ENCODE measurements around the gene CIB1.

CIB1 gene

GRCh38 chr15:90225047-90225446, 8.7 kb downstream of the CIB1 start:
- no peaks in the 10 kb centered on the region for H3K4me1 ChIP-seq (ENCODE audit: control insufficient read depth, low read depth, low read length)
- H3K36me3 ChIP-seq (ENCODE audit: control insufficient read depth, low read depth, low read length): peaks cover 51% of the 10 kb centered on the region
- H3K27ac ChIP-seq (ENCODE audit: low read length): no peak overlapping the region

GRCh38 chr15:90223441-90224165, 10.1 kb downstream of the CIB1 start:
- H3K9ac ChIP-seq (ENCODE audit: low read length): no peak overlapping the region

More at GRCh38 chr15:90225047-90225446, 8.7 kb downstream of the CIB1 start:
- Histone ChIP-seq H3K4me3 (ENCODE audit: low read length) (no peak overlapping the region), H3K9ac (ENCODE audit: low read length) (no peak overlapping the region), H3K9me3 (ENCODE audit: control insufficient read depth, low read depth, low read length) (no peaks in the 10 kb centered on the region), H3K27me3 (ENCODE audit: control insufficient read depth, insufficient read depth, low read length) (no peaks in the 10 kb centered on the region)

GRCh38 chr15:90222547-90222946, 11.2 kb downstream of the CIB1 start:
- Histone ChIP-seq H3K36me3 (ENCODE audit: control insufficient read depth, low read depth, low read length) (peaks cover 34% of the 10 kb centered on the region), H3K27ac (ENCODE audit: low read length) (no peak overlapping the region), H3K4me1 (ENCODE audit: control insufficient read depth, low read depth, low read length) (no peaks in the 10 kb centered on the region), H3K9ac (ENCODE audit: low read length) (no peak overlapping the region), H3K4me3 (ENCODE audit: low read length) (no peak overlapping the region), H3K9me3 (ENCODE audit: control insufficient read depth, low read depth, low read length) (no peaks in the 10 kb centered on the region), H3K27me3 (ENCODE audit: control insufficient read depth, insufficient read depth, low read length) (no peaks in the 10 kb centered on the region)

More at GRCh38 chr15:90223441-90224165, 10.1 kb downstream of the CIB1 start:
- Histone ChIP-seq H3K4me3 (ENCODE audit: low read length) (no peak overlapping the region), H3K9me3 (ENCODE audit: control insufficient read depth, low read depth, low read length) (no peaks in the 10 kb centered on the region), H3K4me1 (ENCODE audit: control insufficient read depth, low read depth, low read length) (no peaks in the 10 kb centered on the region), H3K27me3 (ENCODE audit: control insufficient read depth, insufficient read depth, low read length) (no peaks in the 10 kb centered on the region), H3K36me3 (ENCODE audit: control insufficient read depth, low read depth, low read length) (peaks cover 39% of the 10 kb centered on the region), H3K27ac (ENCODE audit: low read length) (no peak overlapping the region)

DNA sequence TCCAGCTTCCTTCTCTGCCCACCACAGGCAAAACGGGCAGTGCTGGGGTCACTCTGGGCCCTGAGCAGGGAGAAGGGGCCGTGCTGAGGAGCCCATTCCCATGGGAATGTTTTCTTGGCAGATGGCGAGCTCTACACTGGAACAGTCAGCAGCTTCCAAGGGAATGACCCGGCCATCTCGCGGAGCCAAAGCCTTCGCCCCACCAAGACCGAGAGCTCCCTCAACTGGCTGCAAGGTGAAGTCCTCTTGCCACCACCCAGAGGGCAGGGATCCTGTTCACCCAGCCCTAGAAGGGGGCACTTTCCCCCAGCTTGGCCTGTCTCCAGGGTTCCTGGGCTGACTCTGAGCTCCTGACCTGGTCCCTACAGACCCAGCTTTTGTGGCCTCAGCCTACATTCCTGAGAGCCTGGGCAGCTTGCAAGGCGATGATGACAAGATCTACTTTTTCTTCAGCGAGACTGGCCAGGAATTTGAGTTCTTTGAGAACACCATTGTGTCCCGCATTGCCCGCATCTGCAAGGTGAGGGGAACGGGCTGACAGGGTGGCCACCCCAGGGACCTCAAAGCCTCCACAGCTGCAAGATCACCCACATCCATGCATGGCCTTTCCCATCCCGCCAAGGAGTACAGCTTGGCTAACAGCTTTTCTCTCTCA, 12.4 kb downstream of the CIB1 start:
- H3K4me3 ChIP-seq (ENCODE audit: low read length): no peak overlapping the region
- H3K4me1 ChIP-seq (ENCODE audit: control insufficient read depth, low read depth, low read length): no peaks in the 10 kb centered on the region
- no peak overlapping the region for H3K27ac ChIP-seq (ENCODE audit: low read length)
- H3K9me3 ChIP-seq (ENCODE audit: control insufficient read depth, low read depth, low read length): no peaks in the 10 kb centered on the region
- peaks cover 34% of the 10 kb centered on the region for H3K36me3 ChIP-seq (ENCODE audit: control insufficient read depth, low read depth, low read length)
- H3K27me3 ChIP-seq (ENCODE audit: control insufficient read depth, insufficient read depth, low read length): no peaks in the 10 kb centered on the region
- H3K9ac ChIP-seq (ENCODE audit: low read length): no peak overlapping the region

GRCh38 chr15:90219421-90220141, 14.2 kb downstream of the CIB1 start:
- H3K4me1 ChIP-seq (ENCODE audit: control insufficient read depth, low read depth, low read length): no peaks in the 10 kb centered on the region
- H3K9ac ChIP-seq (ENCODE audit: low read length): no peak overlapping the region
- H3K27me3 ChIP-seq (ENCODE audit: control insufficient read depth, insufficient read depth, low read length): no peaks in the 10 kb centered on the region
- no peaks in the 10 kb centered on the region for H3K9me3 ChIP-seq (ENCODE audit: control insufficient read depth, low read depth, low read length)
- H3K36me3 ChIP-seq (ENCODE audit: control insufficient read depth, low read depth, low read length): peaks cover 19% of the 10 kb centered on the region
- H3K4me3 ChIP-seq (ENCODE audit: low read length): no peak overlapping the region
- no peak overlapping the region for H3K27ac ChIP-seq (ENCODE audit: low read length)

DNA sequence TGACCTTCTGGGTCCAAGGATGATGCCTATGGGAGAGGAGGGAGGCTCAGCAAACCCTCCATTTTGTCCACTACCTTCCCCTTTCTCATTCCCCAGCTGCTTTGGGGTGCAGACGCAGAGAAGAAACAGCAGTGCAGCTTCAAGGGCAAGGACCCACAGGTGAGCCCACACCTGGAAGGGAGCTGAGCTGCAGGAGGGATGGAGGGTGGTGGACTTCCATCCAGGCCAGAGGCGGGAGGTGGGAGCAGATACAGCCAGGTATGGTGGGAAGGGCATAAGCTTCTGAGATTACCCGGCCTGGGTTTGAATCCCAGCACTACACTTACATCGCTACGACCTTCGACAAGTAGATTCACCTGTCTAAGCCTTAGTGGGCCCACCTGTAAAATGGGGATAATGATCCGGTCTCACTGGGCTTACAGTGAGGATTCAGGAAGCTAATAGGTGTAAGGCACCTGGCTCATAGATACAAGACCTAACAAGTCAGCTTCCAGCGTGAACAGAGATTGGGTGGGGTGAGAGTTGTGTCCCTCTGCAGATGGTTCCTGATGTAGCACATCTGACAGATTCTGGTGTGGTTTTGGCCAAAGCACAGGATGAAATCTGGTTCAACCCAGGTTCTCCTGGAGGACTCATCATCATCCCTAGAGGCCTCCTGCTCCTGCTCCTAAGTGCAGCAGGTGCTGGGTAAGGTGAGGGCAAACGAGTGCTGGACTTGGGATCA, 15.9 kb downstream of the CIB1 start:
- no peak overlapping the region for H3K4me3 ChIP-seq (ENCODE audit: low read length)
- H3K4me1 ChIP-seq (ENCODE audit: control insufficient read depth, low read depth, low read length): no peaks in the 10 kb centered on the region
- no peak overlapping the region for H3K27ac ChIP-seq (ENCODE audit: low read length)
- H3K27me3 ChIP-seq (ENCODE audit: control insufficient read depth, insufficient read depth, low read length): no peaks in the 10 kb centered on the region
- no peaks in the 10 kb centered on the region for H3K9me3 ChIP-seq (ENCODE audit: control insufficient read depth, low read depth, low read length)
- H3K36me3 ChIP-seq (ENCODE audit: control insufficient read depth, low read depth, low read length): peaks cover 4% of the 10 kb centered on the region
- H3K9ac ChIP-seq (ENCODE audit: low read length): no peak overlapping the region

DNA sequence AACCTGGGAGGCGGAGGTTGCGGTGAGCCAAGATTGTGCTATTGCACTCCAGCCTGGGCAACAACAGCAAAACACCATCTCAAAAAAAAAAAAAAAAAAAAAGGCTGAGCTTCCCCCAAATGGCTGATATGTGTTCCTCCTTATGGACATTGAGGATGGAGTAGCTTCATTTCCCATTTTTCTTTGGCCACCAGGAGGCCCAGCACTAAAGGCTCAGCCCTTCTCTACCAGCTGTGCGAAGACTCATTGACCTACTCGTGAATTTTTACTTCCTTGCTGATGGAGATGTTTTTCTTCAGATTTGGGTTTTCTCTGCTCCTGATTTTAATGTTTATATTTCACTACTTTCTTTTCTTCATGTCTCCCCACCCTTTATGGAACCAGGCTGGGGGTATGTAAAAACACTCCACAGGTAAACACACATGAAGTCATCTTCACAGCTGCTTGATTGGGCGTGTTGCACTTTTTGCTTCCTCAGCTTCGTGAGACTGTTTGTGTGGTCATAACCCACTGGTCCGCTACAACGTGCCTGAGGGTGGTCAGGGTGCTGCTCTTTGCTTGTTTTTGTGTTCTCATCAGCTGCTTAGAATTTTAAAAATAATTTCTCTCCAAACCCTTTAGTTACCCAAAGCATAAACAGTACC, 19.1 kb downstream of the CIB1 start:
- no peaks in the 10 kb centered on the region for H3K4me1 ChIP-seq (ENCODE audit: control insufficient read depth, low read depth, low read length)
- no peaks in the 10 kb centered on the region for H3K27me3 ChIP-seq (ENCODE audit: control insufficient read depth, insufficient read depth, low read length)
- H3K4me3 ChIP-seq (ENCODE audit: low read length): no peak overlapping the region
- H3K9ac ChIP-seq (ENCODE audit: low read length): no peak overlapping the region
- peaks cover 4% of the 10 kb centered on the region for H3K36me3 ChIP-seq (ENCODE audit: control insufficient read depth, low read depth, low read length)
- H3K27ac ChIP-seq (ENCODE audit: low read length): no peak overlapping the region
- H3K9me3 ChIP-seq (ENCODE audit: control insufficient read depth, low read depth, low read length): no peaks in the 10 kb centered on the region

DNA sequence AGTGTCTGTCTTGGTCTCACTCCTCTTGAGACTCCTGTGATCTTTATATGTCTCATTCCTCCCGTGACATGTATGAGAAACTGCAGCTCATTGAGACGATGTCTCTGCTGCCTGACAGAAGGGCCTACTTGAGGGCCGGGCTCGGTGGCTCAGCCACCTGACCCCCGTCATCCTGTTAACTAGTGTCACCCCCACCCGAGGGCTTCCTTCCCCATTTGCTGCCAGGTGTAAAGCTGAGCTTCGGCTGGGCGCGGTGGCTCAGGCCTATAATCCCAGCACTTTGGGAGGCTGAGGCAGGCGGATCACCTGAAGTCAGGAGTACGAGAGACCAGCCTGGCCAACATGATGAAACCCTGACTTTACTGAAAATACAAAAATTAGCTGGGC, 19.9 kb downstream of the CIB1 start:
- Histone ChIP-seq H3K27me3 (ENCODE audit: control insufficient read depth, insufficient read depth, low read length) (no peaks in the 10 kb centered on the region), H3K9me3 (ENCODE audit: control insufficient read depth, low read depth, low read length) (no peaks in the 10 kb centered on the region), H3K9ac (ENCODE audit: low read length) (no peak overlapping the region), H3K4me3 (ENCODE audit: low read length) (no peak overlapping the region), H3K27ac (ENCODE audit: low read length) (no peak overlapping the region), H3K4me1 (ENCODE audit: control insufficient read depth, low read depth, low read length) (no peaks in the 10 kb centered on the region), H3K36me3 (ENCODE audit: control insufficient read depth, low read depth, low read length) (peaks cover 4% of the 10 kb centered on the region)

GRCh38 chr15:90213122-90213817, 20.5 kb downstream of the CIB1 start:
- H3K4me1 ChIP-seq (ENCODE audit: control insufficient read depth, low read depth, low read length): no peaks in the 10 kb centered on the region
- no peak overlapping the region for H3K4me3 ChIP-seq (ENCODE audit: low read length)
- H3K27ac ChIP-seq (ENCODE audit: low read length): no peak overlapping the region
- H3K36me3 ChIP-seq (ENCODE audit: control insufficient read depth, low read depth, low read length): peaks cover 4% of the 10 kb centered on the region
- H3K27me3 ChIP-seq (ENCODE audit: control insufficient read depth, insufficient read depth, low read length): no peaks in the 10 kb centered on the region
- no peak overlapping the region for H3K9ac ChIP-seq (ENCODE audit: low read length)
- H3K9me3 ChIP-seq (ENCODE audit: control insufficient read depth, low read depth, low read length): no peaks in the 10 kb centered on the region

- Histone ChIP-seq H3K27ac (ENCODE audit: low read length) (no peak overlapping the region), H3K4me1 (ENCODE audit: control insufficient read depth, low read depth, low read length) (no peaks in the 10 kb centered on the region), H3K27me3 (ENCODE audit: control insufficient read depth, insufficient read depth, low read length) (no peaks in the 10 kb centered on the region), H3K9me3 (ENCODE audit: control insufficient read depth, low read depth, low read length) (no peaks in the 10 kb centered on the region), H3K9ac (ENCODE audit: low read length) (no peak overlapping the region), H3K4me3 (ENCODE audit: low read length) (no peak overlapping the region), H3K36me3 (ENCODE audit: control insufficient read depth, low read depth, low read length) (no peaks in the 10 kb centered on the region)
Measured at GRCh38 chr15:90212221-90213098, 21.3 kb downstream of the CIB1 start.

Measured in iPS-18a (cell line).